Trophoblast cell (in vitro differentiated cells and primary cell): ENCODE data around the gene CDKN2A.

ENCODE experiments used
- DNase-seq, 2 donors: peaks; one replicate each; pipeline ENCODE4 v3.0.0-alpha.2; 2016
- H2AFZ ChIP-seq: 2 replicates; pipeline ENCODE4 v1.6.1; 2013; ENCODE audit warnings: low read length, moderate library complexity, mild to moderate bottlenecking; ENCODE audit not compliant: insufficient read depth, poor library complexity
- H2AK5ac ChIP-seq: 2 replicates; pipeline ENCODE4 v1.6.1; 2013; ENCODE audit warnings: mild to moderate bottlenecking, low read length
- H2BK120ac ChIP-seq: 2 replicates; pipeline ENCODE4 v1.6.1; 2013; ENCODE audit warnings: low read length, mild to moderate bottlenecking, moderate library complexity; ENCODE audit not compliant: insufficient read depth, poor library complexity
- H2BK12ac ChIP-seq: 2 replicates; pipeline ENCODE4 v1.6.1; 2013; ENCODE audit warnings: mild to moderate bottlenecking, low read length, moderate library complexity
- H2BK5ac ChIP-seq: 2 replicates; pipeline ENCODE4 v1.6.1; 2013; ENCODE audit warnings: low read length, low read depth, moderate library complexity, mild to moderate bottlenecking; ENCODE audit not compliant: poor library complexity
- H3K14ac ChIP-seq: 2 replicates; pipeline ENCODE4 v1.6.1; 2013; ENCODE audit warnings: mild to moderate bottlenecking, low read length
- H3K18ac ChIP-seq: 2 replicates; pipeline ENCODE4 v1.6.1; 2013; ENCODE audit warnings: mild to moderate bottlenecking, low read length
- H3K23ac ChIP-seq: 2 replicates; pipeline ENCODE4 v1.6.1; 2013; ENCODE audit warnings: low read length
- H3K27ac ChIP-seq: 2 replicates; pipeline ENCODE4 v1.5.1; 2013; ENCODE audit warnings: low read depth, mild to moderate bottlenecking, inconsistent platforms, low read length, moderate library complexity
- H3K27me3 ChIP-seq: 2 replicates; pipeline ENCODE4 v1.6.1; 2013; ENCODE audit warnings: inconsistent platforms, mild to moderate bottlenecking, low read length, moderate library complexity; ENCODE audit not compliant: insufficient read depth
- H3K36me3 ChIP-seq, 2 experiments: 1 replicate in 1 of 2; 2 replicates in 1 of 2; pipeline ENCODE4 v1.6.1; 2013; ENCODE audit warnings: low read length in 2 of 2, mild to moderate bottlenecking in 2 of 2, moderate library complexity in 1 of 2; ENCODE audit not compliant: insufficient read depth in 2 of 2, control insufficient read depth in 1 of 2
- H3K4ac ChIP-seq: 2 replicates; pipeline ENCODE4 v1.6.1; 2013; ENCODE audit warnings: low read depth, mild to moderate bottlenecking, low read length, moderate library complexity
- H3K4me1 ChIP-seq, 2 experiments: 1 replicate in 1 of 2; 2 replicates in 1 of 2; pipeline ENCODE4 v1.6.1; 2013; ENCODE audit warnings: low read length in 2 of 2, mild to moderate bottlenecking in 2 of 2, moderate library complexity in 1 of 2; ENCODE audit not compliant: insufficient read depth in 2 of 2, control insufficient read depth in 1 of 2
- H3K4me2 ChIP-seq: 2 replicates; pipeline ENCODE4 v1.6.1; 2013; ENCODE audit warnings: inconsistent platforms, mild to moderate bottlenecking, low read length, moderate library complexity
- H3K4me3 ChIP-seq: 2 replicates; pipeline ENCODE4 v1.5.1; 2013; ENCODE audit warnings: mild to moderate bottlenecking, low read depth, low read length, inconsistent platforms
- H3K79me1 ChIP-seq: one replicate; pipeline ENCODE4 v1.6.1; 2013; ENCODE audit warnings: low read length
- H3K79me2 ChIP-seq: 2 replicates; pipeline ENCODE4 v1.6.1; 2013; ENCODE audit warnings: low read length, mild to moderate bottlenecking; ENCODE audit not compliant: control insufficient read depth, insufficient read depth, poor library complexity
- H3K9ac ChIP-seq: 2 replicates; pipeline ENCODE4 v1.6.1; 2013; ENCODE audit warnings: mild to moderate bottlenecking, low read length
- H3K9me3 ChIP-seq: 2 replicates; pipeline ENCODE4 v1.6.1; 2013; ENCODE audit warnings: low read depth, mild to moderate bottlenecking, control low read depth, inconsistent platforms, low read length; ENCODE audit not compliant: insufficient read depth
- H4K12ac ChIP-seq: 2 replicates; pipeline ENCODE4 v1.6.1; 2013; ENCODE audit warnings: low read depth, mild to moderate bottlenecking, low read length, moderate library complexity
- H4K8ac ChIP-seq: 2 replicates; pipeline ENCODE4 v1.6.1; 2013; ENCODE audit warnings: low read depth, mild to moderate bottlenecking, low read length, moderate library complexity
- H4K91ac ChIP-seq: one replicate; pipeline ENCODE4 v1.6.1; 2013; ENCODE audit warnings: low read depth, mild to moderate bottlenecking, low read length, moderate library complexity
- WGBS: extraction: QIAGEN DNeasy Blood & Tissue Kit; methylation state at CpG from one replicate; pipeline ENCODE4 v1.1.7; 2013; ENCODE audit warnings: missing lambda C conversion rate; ENCODE audit not compliant: insufficient read length, insufficient coverage; ENCODE audit errors: extremely low coverage; 5-methylcytosine and 5-hydroxymethylcytosine counted together

CDKN2A gene

GRCh38 chr9:21974722-21975409 lies 19.3 kb downstream of the CDKN2A start:
- peak in 1 of 2 donors; percentile 25 for DNase-seq
- Histone ChIP-seq H2AFZ (peak overlapping the region; percentile 30), H3K9me3 (peaks cover 5% of the 10 kb centered on the region), H4K12ac (no peak overlapping the region), H3K4me2 (peak overlapping the region; percentile 90), H3K4ac (no peak overlapping the region), H2BK5ac (no peak overlapping the region), H3K23ac (no peak overlapping the region), H3K4me3 (peak overlapping the region; percentile 57), H3K18ac (no peak overlapping the region), H4K91ac (no peak overlapping the region), H3K79me1 (peaks cover 2% of the 10 kb centered on the region), H2BK12ac (no peak overlapping the region), H3K9ac (peak overlapping the region; percentile 60), H3K27me3 (peaks cover 59% of the 10 kb centered on the region), H4K8ac (no peak overlapping the region), H3K36me3 (no peaks in the 10 kb centered on the region), H3K4me1 (peaks cover 9 to 12% of the 10 kb centered on the region in 2 experiments), H2BK120ac (no peak overlapping the region), H2AK5ac (no peak overlapping the region), H3K79me2 (no peaks in the 10 kb centered on the region), H3K14ac (no peak overlapping the region), H3K27ac (no peak overlapping the region)
- WGBS: no CpG with 5 or more reads among the region's 51 CpGs

GRCh38 chr9:21974343-21974721 lies 19.9 kb downstream of the CDKN2A start:
- Histone ChIP-seq H2BK120ac (no peak overlapping the region), H3K18ac (no peak overlapping the region), H2BK5ac (no peak overlapping the region), H4K91ac (no peak overlapping the region), H2BK12ac (no peak overlapping the region), H3K4me3 (peak overlapping the region; percentile 57), H3K79me1 (peaks cover 2% of the 10 kb centered on the region), H3K27me3 (peaks cover 62% of the 10 kb centered on the region), H3K9me3 (peaks cover 5% of the 10 kb centered on the region), H3K4me2 (peak overlapping the region; percentile 90), H3K4me1 (peaks cover 9 to 12% of the 10 kb centered on the region in 2 experiments), H3K9ac (no peak overlapping the region), H4K8ac (no peak overlapping the region), H3K79me2 (no peaks in the 10 kb centered on the region), H3K23ac (no peak overlapping the region), H3K14ac (no peak overlapping the region), H3K27ac (no peak overlapping the region), H2AFZ (no peak overlapping the region), H3K36me3 (no peaks in the 10 kb centered on the region), H4K12ac (no peak overlapping the region), H2AK5ac (no peak overlapping the region), H3K4ac (no peak overlapping the region)
- DNase-seq: no peak
- WGBS: no CpG with 5 or more reads among the region's 21 CpGs

- H3K36me3 ChIP-seq: no peaks in the 10 kb centered on the region
- H3K79me1 ChIP-seq: peaks cover 2% of the 10 kb centered on the region
- peaks cover 9% of the 10 kb centered on the region for H3K9me3 ChIP-seq
- no peak overlapping the region for H4K91ac ChIP-seq
- no peak overlapping the region for H4K8ac ChIP-seq
- no peak overlapping the region for H2AFZ ChIP-seq
- H2BK5ac ChIP-seq: no peak overlapping the region
- no peak overlapping the region for H4K12ac ChIP-seq
- no peak overlapping the region for H3K4ac ChIP-seq
- no peaks in the 10 kb centered on the region for H3K79me2 ChIP-seq
- H2AK5ac ChIP-seq: no peak overlapping the region
- H3K14ac ChIP-seq: no peak overlapping the region
- no peak overlapping the region for H2BK120ac ChIP-seq
- no peak overlapping the region for H3K27ac ChIP-seq
- no peak overlapping the region for H2BK12ac ChIP-seq
- H3K18ac ChIP-seq: no peak overlapping the region
- no peak overlapping the region for H3K4me3 ChIP-seq
- H3K9ac ChIP-seq: no peak overlapping the region
- no peak overlapping the region for H3K23ac ChIP-seq
- DNase-seq: no peak
- peaks cover 76% of the 10 kb centered on the region for H3K27me3 ChIP-seq
- H3K4me2 ChIP-seq: no peak overlapping the region
- H3K4me1 ChIP-seq: peaks cover 10 to 19% of the 10 kb centered on the region in 2 experiments
Observed at GRCh38 chr9:21972361-21972760, 21.8 kb downstream of the CDKN2A start.

GRCh38 chr9:21970800-21971640 lies 23.2 kb downstream of the CDKN2A start:
- H3K4me2 ChIP-seq: peak overlapping the region; percentile 38
- no peaks in the 10 kb centered on the region for H3K79me2 ChIP-seq
- H3K4me1 ChIP-seq: peaks cover 13 to 22% of the 10 kb centered on the region in 2 experiments
- DNase-seq: no peak
- peaks cover 15% of the 10 kb centered on the region for H3K9me3 ChIP-seq
- H3K27ac ChIP-seq: no peak overlapping the region
- H3K79me1 ChIP-seq: peaks cover 2% of the 10 kb centered on the region
- H4K12ac ChIP-seq: no peak overlapping the region
- H4K91ac ChIP-seq: no peak overlapping the region
- no peak overlapping the region for H3K4ac ChIP-seq
- no peak overlapping the region for H2AFZ ChIP-seq
- no CpG with 5 or more reads among the region's 45 CpGs for WGBS
- H4K8ac ChIP-seq: no peak overlapping the region
- no peak overlapping the region for H2AK5ac ChIP-seq
- no peak overlapping the region for H3K18ac ChIP-seq
- H3K36me3 ChIP-seq: no peaks in the 10 kb centered on the region
- peaks cover 76% of the 10 kb centered on the region for H3K27me3 ChIP-seq
- no peak overlapping the region for H3K23ac ChIP-seq
- no peak overlapping the region for H3K14ac ChIP-seq
- H2BK5ac ChIP-seq: no peak overlapping the region
- no peak overlapping the region for H2BK120ac ChIP-seq
- H2BK12ac ChIP-seq: no peak overlapping the region
- peak overlapping the region; percentile 20 for H3K4me3 ChIP-seq
- no peak overlapping the region for H3K9ac ChIP-seq
